ENCODE measurements around the gene UBE2N.

DNA sequence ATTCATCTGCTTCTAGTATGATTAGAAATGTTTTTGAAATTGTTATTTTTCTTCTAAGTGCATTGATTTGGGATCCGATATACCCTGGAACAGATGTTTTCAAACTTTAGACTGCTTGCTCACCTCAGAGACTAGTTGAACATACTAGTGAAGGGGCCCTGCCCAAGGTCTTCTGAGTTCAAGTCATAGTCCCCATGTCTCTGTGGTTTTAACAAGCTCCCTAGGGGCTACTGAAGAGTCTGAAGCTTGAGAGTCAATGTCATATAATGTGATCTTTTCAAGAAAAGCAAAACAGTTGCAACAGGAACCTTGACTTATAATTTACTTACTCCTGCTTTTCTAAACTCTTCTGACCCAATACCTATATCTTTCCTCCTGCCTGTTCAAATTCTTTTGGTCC, 7.5 kb upstream of the UBE2N start:
- no peak for TF ChIP-seq POLR2A (IDR thresholded peaks at IDR 0.05; ENCODE audit: low read depth, low read length)
- no peak for TF ChIP-seq TAF1 (IDR thresholded peaks at IDR 0.05; ENCODE audit: low read depth, low read length)
- no peak for TF ChIP-seq POLR2AphosphoS5 (IDR thresholded peaks at IDR 0.05; ENCODE audit: low read depth, low read length)
- no peak for TF ChIP-seq SPI1 (IDR thresholded peaks at IDR 0.05; ENCODE audit: low read depth, low read length)

All from GM12891 (cell line).